ENCODE results near the gene FAM204A.

DNA sequence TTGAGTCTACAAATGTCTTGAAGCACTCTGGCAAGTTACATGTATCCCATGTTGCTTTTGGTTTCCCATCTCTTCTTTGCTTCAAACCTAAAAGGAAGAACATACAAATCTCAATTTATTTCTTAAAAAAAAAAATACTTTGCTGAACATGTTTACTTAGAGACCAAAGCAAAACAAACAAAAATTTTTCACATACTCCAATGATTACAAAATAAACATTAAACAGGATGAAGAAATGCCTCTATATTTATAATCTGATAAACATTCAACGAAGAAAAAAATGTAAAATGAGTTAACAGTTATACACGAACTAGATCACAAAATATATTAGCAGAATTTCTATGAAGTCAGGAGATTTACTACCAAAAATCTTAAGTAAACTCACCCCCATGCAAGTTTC lies 31.3 kb downstream of the FAM204A start:
- TF ChIP-seq, protein P1, sequence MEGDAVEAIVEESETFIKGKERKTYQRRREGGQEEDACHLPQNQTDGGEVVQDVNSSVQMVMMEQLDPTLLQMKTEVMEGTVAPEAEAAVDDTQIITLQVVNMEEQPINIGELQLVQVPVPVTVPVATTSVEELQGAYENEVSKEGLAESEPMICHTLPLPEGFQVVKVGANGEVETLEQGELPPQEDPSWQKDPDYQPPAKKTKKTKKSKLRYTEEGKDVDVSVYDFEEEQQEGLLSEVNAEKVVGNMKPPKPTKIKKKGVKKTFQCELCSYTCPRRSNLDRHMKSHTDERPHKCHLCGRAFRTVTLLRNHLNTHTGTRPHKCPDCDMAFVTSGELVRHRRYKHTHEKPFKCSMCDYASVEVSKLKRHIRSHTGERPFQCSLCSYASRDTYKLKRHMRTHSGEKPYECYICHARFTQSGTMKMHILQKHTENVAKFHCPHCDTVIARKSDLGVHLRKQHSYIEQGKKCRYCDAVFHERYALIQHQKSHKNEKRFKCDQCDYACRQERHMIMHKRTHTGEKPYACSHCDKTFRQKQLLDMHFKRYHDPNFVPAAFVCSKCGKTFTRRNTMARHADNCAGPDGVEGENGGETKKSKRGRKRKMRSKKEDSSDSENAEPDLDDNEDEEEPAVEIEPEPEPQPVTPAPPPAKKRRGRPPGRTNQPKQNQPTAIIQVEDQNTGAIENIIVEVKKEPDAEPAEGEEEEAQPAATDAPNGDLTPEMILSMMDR (IDR thresholded peaks at IDR 0.05; ENCODE audit: low read length) = no peak
- TF ChIP-seq EZH2 (optimal IDR thresholded peaks at IDR 0.05; ENCODE audit: low read depth, low read length) = no peak

All from MM.1S (cell line).